Stimulated activated CD4-positive, alpha-beta T cell treated with anti-CD3 and anti-CD28 coated beads, TNF-alpha, amount 100 ng/mL, for 4 hours (primary cell): Measurements from ENCODE around the gene TUT1.
"Not testable (repeated sequence)": the region's sequence is repeated elsewhere in the genome, so short reads cannot be mapped to it uniquely, and the experiment has no call there.

ENCODE experiments used
- DNase-seq, 3 experiments: peaks; one replicate each; pipeline ENCODE4 v3.0.0-alpha.2; 2020; ENCODE audit warnings: low read depth in 3 of 3

TUT1 gene, protein sequence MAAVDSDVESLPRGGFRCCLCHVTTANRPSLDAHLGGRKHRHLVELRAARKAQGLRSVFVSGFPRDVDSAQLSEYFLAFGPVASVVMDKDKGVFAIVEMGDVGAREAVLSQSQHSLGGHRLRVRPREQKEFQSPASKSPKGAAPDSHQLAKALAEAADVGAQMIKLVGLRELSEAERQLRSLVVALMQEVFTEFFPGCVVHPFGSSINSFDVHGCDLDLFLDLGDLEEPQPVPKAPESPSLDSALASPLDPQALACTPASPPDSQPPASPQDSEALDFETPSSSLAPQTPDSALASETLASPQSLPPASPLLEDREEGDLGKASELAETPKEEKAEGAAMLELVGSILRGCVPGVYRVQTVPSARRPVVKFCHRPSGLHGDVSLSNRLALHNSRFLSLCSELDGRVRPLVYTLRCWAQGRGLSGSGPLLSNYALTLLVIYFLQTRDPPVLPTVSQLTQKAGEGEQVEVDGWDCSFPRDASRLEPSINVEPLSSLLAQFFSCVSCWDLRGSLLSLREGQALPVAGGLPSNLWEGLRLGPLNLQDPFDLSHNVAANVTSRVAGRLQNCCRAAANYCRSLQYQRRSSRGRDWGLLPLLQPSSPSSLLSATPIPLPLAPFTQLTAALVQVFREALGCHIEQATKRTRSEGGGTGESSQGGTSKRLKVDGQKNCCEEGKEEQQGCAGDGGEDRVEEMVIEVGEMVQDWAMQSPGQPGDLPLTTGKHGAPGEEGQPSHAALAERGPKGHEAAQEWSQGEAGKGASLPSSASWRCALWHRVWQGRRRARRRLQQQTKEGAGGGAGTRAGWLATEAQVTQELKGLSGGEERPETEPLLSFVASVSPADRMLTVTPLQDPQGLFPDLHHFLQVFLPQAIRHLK

DNA sequence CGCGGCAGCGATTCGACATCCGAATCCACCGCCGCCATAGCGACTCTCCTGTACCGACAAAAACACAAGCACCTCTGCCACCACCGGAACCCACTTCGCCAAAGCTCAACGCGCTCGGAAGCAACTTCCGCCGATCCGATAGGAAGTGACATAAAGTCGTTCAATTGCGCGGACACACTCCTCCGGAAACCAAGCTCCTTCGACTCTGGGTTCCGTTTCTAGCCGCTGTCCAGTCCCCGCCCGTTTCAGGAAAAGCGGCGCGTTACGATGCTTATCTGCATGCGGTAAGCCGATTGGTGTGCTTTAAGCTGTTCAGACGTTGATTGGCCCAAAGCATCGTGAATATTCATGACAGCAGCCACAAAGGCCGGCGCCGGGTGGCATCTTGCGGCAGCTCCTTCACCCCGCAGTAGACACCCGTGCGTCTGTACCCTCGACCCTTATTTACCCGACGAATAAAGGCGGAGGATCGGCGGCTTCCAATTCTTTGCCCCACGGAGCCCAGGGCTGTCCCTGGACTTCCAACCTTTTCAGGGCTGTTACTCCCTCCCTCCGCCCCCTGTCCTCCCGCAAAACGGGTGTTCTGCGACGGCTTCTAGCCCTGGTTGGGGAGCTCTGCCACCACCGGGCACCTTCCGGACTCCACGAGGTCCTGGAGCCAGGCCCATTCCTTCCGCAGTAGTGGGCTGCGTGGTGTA is at the start of gene TUT1:
Gene TUT1, minus strand, starts transcription at position 76 of the 698 bp plus-strand sequence. Its CDS starts 38 bp downstream, at position 38.
- DNase-seq, result peak; percentile 77 to 93 (median 92)

DNA sequence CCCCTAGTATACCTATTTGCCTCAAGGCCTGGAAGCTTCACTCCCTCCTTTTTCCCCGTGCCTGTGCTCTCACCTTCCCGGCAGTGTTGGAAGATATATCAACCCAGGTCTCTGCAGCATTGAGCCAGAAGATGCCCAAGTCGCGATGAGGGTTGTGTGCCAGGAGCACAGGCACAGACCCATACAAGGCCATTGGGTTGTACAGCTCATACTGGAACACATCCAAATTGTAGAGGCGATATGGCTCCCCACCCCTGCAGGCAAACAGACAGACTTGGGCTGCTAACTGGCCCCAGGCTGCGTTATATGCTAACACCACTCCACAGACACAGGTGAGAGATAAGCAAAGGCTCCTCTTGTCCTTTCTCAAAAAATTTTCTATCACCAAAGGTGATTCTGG is 41.2 kb upstream of the TUT1 start:
- no peak for DNase-seq

DNA sequence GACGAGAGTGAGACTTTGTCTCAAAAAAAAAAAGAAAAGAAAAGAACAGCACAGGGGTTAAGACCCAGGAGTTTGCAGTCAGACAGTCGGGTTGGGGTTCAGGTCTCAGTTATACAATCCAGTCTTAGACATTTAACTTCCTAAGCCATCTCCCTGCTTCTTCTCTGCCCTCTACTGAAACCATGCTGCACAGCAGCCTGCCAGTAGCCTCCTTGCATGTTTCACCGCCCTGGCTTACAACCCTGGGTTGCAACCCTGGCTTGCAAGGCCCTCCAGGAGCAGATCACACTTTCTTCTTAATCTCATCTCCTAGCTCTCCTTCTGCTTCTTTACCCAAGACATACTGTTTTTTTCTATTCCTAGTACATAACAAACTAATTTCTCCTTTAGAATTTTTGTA is 36.4 kb upstream of the TUT1 start:
- no peak for DNase-seq

DNA sequence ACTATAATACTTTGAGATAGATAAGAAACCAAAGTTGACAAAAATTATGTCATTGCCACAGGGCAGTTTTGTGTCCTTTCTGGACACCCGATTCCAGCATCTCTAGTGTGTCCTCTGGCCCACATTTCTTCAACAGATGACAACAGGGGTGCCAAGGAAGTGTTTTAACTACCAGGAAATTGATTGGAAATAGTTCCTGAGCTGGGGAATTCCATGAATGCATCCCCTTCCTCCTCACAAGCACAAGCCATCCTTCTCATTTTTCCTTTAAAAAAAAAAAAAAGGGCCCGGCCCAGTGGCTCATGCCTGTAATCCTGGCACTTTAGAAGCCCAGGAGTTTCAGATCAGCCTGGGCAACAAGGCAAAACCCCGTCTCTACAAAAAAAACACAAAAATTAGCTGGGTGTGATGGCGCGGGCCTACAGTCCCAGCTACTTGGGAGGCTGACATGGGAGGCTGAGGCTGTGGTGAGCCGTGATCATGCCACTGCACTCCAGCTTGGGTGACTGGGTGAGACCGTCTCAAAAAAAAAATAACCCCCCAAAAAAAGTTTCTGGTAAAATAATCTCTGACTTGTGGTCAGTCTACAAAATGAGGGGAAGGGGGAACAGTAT is 31.3 kb upstream of the TUT1 start:
- DNase-seq, result no peak

GRCh38 chr11:62621567-62622470 is 30.5 kb upstream of the TUT1 start, which contains the start of gene B3GAT3:
B3GAT3 (minus strand) TSS chr11:62621986; CDS start chr11:62621947, 39 bp downstream.
- DNase-seq, result peak; percentile 93 to 97 (median 93)

DNA sequence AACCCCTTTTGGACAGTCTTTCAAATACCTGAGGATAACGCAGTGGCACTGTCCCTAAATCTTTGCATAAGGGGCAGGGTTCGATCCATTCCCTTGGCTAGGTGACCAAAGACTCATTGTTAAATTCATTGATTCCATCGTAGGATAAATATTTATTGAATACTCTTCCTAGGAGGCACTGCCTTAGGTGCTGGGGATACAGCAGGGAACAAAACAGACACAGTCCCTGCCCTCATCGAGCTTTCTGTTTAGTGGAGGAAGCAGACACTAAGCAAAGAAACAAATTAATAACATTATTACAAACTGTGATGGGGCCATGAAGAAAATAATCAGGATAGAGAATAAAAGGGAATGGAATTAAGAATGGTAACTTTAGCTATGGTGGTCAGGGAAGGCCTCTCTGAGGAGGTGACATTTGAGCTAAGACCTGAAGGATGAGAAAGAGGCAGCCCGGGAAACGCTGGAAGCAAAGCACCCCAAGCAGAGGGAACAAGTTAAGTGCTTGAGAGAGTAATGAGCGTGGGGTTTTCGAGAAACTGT is 29.8 kb upstream of the TUT1 start:
- DNase-seq, result no peak

GRCh38 chr11:62616957-62617356 is 25.6 kb upstream of the TUT1 start:
- not testable (repeated sequence) for DNase-seq

- DNase-seq, result no peak
These were observed 24.2 kb upstream of the TUT1 start for GRCh38 chr11:62615521-62615920.

DNA sequence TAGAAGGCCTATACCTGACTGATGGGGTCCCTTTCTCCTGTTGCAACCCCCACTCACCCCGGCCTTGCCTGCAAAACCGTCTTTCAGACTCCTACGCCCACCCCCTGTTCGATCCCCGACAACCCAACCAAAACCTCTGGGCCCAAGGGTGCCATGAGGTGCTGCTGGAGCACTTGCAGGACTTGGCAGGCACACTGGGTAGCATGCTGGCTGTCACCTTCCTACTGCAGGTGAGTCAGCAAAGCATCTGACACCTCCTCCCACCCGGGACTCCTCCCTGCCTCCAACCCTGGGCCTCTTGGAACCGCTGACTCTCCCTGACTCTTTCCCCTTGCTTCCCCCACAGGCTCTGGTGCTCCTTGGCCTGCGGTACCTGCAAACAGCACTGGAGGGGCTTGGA is 23.0 kb upstream of the TUT1 start:
- DNase-seq, result peak in 1 of 3 experiments; percentile 32

- no peak for DNase-seq
These were observed 22.0 kb upstream of the TUT1 start for GRCh38 chr11:62613291-62613778.

GRCh38 chr11:62612366-62613290 is 21.3 kb upstream of the TUT1 start, which contains the start of the genes EML3 and ROM1:
EML3 (minus strand) TSS chr11:62612775; CDS start chr11:62612457, 318 bp downstream.
ROM1 (plus strand) TSS chr11:62613257; CDS start chr11:62613282, 25 bp downstream.
- DNase-seq, result peak; percentile 82 to 85 (median 83)

DNA sequence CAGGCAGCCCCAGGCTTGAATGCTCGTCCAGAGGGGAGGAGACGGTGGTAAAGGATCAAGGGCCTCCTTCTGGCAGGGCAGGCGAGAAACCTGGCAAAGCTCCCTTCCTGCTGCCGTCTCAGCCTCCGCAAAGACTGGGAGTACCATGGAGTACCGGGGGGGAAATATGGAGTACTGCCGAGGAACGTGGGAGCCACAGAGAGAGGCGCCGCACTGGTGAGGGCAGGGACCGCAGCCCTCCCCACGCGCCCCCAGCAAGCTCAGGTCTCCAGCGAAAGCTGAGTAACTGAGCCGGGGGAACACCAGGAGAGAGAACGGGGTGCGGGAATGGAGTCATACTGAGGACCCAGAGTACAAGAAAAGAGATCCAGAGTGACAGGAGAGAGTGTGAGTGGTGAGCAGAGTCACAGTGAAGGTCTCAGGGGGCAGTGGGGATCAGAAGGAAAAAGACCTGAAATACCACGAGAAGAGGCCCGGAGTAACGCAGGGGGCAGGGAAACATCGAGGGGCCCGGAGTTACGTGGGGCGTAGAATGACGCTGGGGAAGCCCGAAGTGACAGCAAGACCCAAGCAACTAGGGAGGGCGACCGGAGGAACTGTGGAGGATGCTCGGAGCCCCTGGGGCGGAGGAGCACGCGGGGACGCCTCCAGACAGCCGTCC is 20.5 kb upstream of the TUT1 start:
- DNase-seq, result peak; percentile 29 to 37 (median 32)

- no peak for DNase-seq
These were observed 19.7 kb upstream of the TUT1 start for GRCh38 chr11:62610814-62611704.

- DNase-seq, result no peak
These were observed 19.1 kb upstream of the TUT1 start for GRCh38 chr11:62610403-62610802.

GRCh38 chr11:62608776-62609175 is 17.5 kb upstream of the TUT1 start:
- DNase-seq, result no peak

DNA sequence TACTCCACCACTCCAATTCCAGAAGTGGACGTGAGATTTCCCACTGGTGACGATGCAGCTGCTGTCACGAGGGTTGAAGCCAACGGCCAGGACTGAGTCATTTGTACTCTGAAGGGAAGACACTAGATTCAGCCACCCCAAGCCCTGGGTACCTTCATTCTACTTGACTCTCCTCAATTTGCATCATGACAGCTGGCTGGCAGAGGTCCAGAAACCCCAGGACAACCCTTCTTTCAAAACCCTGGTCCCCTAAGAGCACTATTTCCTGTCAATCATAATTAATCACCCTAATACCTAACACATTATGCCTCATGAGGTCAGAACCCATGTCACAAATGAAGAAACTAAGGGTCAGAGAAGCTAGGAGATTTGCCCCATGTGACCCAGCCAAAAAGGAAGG is 16.4 kb upstream of the TUT1 start:
- DNase-seq, result no peak

- DNase-seq, result no peak
These were observed 14.6 kb upstream of the TUT1 start for GRCh38 chr11:62605902-62606301.
